ENCODE results near the gene ZNF644.
A peak's percentile ranks its signal among the peaks of the same experiment; 100 is the strongest.
"Not testable (repeated sequence)": the region's sequence is repeated elsewhere in the genome, so short reads cannot be mapped to it uniquely, and the experiment has no call there.

The ZNF644 gene

DNA sequence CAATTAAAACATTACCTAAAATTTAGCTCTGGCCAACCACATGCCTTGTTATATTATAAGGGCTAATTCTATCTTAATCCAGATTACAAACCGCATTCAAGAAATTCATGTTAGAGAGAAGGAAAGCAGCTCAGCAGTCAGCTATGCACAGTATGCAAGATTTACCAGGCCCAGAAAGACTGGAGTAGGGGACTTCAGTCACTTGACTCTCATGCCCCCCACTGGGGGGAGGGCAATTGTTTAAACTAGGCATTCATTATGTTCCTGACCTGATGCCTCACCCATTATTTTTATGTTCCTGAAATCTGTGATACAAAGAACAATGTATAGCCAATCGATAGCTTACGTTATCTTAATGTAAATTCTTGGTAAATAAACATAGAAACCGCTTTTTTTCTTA, 96.9 kb downstream of the ZNF644 start:
- peak; percentile 72 for DNase-seq

DNA sequence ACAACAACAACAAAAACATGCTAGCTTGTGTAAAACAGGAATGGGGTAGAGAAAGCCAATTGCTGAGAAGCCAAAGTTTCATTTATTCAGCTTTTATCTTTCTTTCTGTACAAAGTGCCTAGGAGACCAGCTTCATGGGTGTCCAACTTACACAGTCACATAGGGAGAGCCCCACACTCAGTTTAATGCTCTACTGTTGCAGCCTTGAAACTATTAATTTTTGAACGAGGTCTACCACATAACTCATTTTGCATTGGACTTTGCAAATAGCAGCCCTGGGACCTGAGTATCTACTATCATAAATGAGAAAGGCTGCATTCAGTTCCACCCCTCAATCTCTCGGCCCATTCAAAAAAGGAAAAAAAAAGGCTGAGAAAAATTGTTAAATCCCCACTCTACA, 98.8 kb downstream of the ZNF644 start:
- DNase-seq: no peak

DNA sequence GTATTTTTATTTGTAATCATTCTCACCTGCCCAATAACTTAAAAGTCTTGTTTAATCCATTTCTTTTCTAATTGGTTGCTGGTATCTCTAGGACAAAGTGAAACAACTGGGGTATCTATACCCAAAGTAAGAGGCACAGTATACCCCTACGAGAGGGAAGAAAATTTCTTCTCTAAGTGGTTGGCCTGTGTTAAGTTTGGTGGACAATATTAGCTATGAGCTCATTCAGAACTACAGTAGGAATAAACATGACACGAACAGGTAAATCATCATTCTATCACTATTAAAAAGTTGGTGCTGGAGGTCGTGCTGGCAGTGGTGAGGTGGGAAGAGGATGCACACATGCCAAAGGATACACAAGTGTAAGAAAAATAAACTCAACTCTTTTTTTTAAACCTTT, 99.6 kb downstream of the ZNF644 start:
- no peak for DNase-seq

DNA sequence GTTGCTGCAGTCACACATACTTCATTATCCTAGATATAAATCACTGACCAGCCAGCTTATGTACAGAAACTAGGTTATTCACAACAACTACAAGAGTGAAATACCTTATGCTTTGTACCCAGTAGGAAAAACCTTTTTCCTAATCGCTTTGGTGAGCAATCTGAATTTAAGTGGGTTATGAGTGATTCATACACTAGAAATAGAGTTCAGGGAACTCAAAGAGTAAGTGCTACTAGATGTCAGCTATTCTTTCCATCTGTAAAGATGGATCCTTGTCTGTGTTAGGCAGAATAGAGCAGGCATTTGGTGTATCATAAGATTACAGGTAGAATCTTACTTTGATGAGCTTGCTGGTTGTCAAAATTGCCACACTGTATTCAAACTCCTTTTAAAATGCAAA, 101.9 kb downstream of the ZNF644 start:
- no peak for DNase-seq

DNA sequence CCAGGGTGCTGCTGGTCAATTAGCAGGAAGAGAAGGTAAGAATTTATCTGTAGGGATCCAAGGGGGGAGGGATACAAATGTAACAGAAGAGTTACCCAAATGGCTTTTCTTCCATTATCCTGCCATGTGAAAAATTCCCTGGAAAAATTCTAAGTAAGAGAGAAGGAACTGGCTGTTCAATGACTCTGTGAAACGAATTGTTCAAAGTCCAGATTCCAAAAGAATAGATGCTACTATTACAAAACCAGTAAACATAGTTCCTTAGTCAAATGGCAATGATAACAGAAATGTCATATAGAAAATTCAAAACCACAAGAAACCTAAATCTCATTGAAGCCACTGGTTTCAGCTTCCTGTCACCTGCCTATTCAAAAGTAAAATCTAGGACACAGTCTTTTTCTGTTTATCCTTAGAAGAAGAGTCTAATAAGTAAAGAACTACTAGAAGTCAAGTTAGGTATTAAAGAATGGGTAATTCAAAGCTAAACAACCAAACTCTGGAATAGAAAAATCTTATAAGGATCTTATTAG, 102.6 kb downstream of the ZNF644 start:
- DNase-seq: no peak

DNA sequence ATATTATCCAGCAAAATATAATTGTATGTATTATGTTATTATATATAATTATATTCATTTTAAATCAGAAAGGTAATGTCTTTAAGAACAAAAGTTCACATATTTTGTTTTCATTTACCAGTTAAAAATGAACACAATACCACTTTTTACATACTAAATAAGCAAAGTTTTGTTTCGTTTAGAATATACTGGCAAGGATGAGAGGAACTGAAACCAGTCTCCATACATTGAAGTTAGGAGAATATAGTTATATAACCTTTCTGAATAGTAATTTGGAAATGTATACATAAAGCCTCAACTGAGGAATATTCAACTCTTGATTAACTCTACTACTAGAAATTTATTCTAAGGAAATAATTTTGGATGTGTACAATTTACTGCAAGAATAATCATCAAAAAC, 110.5 kb downstream of the ZNF644 start:
- no peak for DNase-seq

DNA sequence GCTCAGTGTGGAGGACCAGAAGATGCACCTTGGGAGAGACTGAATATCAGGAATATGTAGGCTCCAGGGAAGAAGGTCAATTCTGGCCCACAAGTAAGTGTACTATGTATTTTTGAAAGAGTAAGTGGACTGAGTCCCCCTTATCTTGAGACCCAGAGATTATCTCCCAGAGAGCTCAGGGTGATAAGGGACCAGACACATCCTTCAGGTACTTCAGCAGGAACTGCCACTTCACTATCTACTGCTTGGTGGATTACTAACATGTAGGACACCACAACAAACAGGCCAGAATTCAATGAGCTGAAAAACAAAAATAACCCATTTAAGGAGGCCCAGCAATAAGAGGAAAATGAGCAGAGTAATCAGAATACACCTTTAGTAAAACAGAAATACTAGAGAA, 119.2 kb downstream of the ZNF644 start:
- no peak for DNase-seq

DNA sequence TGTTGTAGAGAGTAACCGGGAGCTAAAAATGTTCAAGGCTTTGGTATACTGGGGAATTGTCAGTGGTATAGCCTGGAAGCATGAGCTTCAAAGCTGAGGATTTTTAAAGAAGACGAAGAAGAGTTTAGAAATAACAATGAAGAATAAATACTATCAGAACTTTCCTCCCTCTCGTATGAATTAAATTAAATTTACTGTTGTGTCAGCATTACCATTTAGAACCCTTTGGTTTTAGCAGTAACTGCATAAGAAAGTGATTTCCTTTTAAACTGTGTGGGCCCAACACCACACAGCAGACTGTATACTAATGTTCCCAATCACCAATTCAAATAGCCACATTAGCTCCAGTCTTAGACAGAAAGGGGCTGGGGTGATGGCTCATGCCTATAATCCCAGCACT, 122.6 kb downstream of the ZNF644 start:
- no peak for DNase-seq

DNA sequence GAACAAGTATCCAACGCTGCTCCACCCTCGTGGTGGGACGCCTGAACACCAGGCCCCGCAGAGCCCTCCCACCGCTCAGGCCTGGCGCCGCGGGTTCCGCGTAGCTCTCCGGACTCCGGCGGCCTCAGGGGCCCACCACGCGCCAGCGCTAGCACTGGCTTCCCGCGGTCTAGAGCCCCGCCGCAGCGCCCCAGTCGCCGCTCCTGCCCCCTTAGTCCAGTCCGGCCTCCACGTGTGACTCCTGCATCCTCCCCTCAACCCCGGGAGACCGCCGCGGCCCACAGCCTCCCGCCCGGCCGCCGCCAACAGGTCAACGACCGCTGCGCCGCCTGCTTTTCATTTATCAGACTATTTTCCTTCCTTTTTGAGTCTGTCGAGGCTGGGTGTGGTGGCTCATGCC, 128.2 kb downstream of the ZNF644 start:
- DNase-seq: not testable (repeated sequence)

DNA sequence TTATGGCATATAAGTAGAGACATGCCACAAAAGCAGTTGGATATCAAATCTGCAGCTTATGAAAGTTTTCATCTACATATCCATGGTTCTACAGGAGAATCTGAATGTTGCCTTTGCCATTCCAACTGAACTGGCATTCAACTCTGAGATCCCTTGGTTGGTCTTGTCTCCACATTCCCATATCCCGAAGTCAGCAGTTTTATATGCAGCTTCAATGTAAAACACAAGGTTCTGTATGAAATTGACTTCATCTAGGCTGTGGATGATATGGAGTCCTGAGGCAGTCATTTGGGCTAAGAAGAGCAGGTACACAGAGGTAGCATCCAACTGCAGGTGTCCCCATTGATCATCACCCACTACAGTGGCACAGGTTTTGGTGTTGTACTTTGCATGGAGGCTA, 129.0 kb downstream of the ZNF644 start:
- DNase-seq: not testable (repeated sequence)

DNA sequence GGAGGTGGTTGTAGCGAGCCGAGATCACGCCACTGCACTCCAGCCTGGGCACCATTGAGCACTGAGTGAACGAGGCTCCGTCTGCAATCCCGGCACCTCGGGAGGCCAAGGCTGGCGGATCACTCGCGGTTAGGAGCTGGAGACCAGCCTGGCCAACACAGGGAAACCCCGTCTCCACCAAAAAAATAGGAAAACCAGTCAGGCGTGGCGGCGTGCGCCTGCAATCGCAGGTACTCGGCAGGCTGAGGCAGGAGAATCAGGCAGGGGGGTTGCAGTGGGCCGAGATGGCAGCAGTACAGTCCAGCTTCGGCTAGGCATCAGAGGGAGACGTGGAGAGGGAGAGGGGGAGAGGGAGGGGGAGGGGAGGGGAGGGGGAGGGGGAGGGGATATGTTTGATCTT, 129.6 kb downstream of the ZNF644 start:
- DNase-seq: not testable (repeated sequence)

DNA sequence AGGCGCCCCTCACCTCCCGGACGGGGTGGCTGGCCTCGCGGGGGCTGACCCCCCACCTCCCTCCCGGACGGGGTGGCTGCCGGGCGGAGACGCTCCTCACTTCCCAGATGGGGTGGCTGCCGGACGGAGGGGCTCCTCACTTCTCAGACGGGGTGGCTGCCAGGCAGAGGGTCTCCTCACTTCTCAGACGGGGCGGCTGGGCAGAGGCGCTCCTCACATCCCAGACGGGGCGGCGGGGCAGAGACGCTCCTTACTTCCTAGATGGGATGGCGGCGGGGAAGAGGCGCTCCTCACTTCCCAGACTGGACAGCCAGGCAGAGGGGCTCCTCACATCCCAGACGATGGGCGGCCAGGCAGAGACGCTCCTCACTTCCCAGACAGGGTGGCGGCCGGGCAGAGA, 130.1 kb downstream of the ZNF644 start:
- DNase-seq: not testable (repeated sequence)

DNA sequence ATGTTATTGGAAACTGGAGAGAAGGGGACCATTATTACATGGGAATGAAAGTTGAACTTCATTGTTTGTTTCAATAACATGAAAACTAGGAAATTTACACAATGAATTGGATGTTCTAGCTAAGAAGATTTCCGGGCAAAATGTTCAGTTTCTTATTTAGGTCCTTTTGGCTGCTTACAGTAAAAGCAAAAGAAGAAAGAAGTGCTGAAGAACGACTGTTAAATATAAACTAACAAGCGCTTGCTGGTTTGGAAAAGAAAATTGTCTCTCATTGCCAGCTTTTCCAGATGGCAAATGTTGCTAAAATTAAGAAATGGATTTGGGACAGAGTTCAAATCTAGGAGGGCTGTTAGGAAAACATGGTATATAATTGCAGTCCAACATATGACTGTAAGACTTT, 139.6 kb downstream of the ZNF644 start:
- no peak for DNase-seq

DNA sequence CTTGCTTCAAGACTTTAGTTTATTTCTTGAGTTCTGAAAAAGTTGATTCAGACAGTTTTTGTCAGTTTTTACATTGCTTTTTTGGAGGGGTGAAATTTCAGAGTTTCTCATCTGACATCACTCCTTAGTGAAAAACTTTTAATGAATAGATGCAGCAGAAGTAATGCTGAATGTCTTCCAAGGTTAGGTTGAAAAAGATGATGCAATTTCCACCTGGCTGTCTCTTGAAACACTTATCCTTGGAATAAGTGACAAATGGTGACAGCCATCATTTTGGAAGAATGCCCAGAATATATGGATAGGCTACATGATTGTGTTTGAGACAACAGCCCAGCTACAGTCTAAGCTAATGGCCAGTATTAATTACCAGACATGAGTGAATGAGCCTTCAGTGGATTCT, 140.8 kb downstream of the ZNF644 start:
- DNase-seq: no peak

DNA sequence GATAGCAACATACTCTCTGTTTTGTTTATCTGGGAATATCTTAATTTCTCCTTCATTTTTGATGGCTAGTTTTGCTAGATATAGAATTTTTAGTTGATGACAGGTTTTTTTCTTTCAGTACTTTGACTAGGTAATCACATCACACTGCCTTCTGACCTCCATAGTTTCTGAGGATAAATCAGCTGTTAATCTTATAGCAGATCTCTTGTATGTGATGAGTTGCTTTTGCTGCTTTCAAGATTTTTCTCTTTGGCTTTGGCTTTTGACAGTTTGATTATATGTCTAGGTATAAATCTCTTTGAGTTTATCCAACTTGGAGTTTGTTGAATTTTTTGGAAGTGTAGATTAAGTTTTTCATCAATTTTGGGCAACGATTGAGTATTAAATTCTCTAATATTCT, 142.6 kb downstream of the ZNF644 start:
- no peak for DNase-seq

DNA sequence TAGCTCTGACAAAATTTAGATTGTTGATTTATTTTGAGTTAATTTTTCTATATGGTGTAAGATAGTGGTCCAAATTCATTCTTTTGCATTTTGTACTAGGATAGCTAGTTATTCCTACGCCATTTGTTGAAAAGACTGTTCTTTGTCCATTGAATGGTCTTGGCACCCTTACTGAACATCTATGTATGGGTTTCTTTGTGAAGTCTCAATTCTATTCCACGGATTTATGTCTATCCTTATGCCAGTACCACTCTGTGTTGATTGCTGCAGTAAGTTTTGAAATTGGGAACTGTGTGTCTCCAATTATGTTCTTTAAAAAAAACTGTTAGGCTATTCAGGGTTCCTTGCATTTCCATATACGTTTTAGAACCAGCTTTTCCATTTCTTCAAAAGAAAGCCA, 145.7 kb downstream of the ZNF644 start:
- no peak for DNase-seq
